Measurements from ENCODE around the gene PSENEN.

DNA sequence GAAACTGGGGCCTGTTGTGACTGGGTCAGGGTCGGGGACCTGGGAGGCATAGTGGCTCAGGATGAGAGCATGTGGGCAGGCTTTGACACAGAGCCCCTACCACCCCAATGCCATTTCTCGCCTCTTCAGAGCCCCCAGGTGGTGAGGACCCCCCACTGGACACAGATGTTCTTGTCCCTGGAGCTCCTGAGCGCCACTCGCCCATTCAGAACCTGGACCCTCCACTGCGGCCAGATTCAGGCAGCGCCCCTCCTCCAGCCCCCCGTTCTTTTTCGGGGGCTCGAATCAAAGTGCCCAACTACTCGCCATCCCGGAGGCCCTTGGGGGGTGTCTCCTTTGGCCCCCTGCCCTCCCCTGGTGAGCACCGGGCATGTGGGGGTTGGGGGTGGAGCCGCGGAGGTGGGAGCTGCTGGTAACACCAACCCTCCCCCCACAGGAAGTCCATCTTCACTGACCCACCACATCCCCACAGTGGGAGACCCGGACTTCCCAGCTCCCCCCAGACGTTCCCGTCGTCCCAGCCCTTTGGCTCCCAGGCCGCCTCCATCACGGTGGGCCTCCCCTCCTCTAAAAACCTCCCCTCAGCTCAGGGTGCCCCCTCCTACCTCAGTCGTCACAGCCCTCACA is 13.6 kb upstream of the PSENEN start:
- TF ChIP-seq, protein P1, sequence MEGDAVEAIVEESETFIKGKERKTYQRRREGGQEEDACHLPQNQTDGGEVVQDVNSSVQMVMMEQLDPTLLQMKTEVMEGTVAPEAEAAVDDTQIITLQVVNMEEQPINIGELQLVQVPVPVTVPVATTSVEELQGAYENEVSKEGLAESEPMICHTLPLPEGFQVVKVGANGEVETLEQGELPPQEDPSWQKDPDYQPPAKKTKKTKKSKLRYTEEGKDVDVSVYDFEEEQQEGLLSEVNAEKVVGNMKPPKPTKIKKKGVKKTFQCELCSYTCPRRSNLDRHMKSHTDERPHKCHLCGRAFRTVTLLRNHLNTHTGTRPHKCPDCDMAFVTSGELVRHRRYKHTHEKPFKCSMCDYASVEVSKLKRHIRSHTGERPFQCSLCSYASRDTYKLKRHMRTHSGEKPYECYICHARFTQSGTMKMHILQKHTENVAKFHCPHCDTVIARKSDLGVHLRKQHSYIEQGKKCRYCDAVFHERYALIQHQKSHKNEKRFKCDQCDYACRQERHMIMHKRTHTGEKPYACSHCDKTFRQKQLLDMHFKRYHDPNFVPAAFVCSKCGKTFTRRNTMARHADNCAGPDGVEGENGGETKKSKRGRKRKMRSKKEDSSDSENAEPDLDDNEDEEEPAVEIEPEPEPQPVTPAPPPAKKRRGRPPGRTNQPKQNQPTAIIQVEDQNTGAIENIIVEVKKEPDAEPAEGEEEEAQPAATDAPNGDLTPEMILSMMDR (conservative IDR thresholded peaks at IDR 0.05; ENCODE audit: low read depth, low read length): no peak
- TF ChIP-seq EZH2 (IDR thresholded peaks at IDR 0.05; ENCODE audit: low read length, unreplicated experiment) (no peak), EZH2phosphoT487 (IDR thresholded peaks at IDR 0.05; ENCODE audit: borderline replicate concordance, low read length) (no peak)
